ENCODE results near the gene SIDT2.

SIDT2 gene

GRCh38 chr11:117189941-117190544 is 11.5 kb downstream of the SIDT2 start:
- DNase-seq, result no peak

- no peak for DNase-seq
Observed at GRCh38 chr11:117191680-117192400, 13.3 kb downstream of the SIDT2 start.

GRCh38 chr11:117192401-117192875 is 13.9 kb downstream of the SIDT2 start:
- DNase-seq, result no peak

- no peak for DNase-seq
Observed at GRCh38 chr11:117193130-117194020, 14.8 kb downstream of the SIDT2 start.

- no peak for DNase-seq
Observed at GRCh38 chr11:117194267-117194666, 15.7 kb downstream of the SIDT2 start.

GRCh38 chr11:117195258-117195657 is 16.7 kb downstream of the SIDT2 start:
- DNase-seq, result no peak

- no peak for DNase-seq
Observed at GRCh38 chr11:117195761-117196160, 17.2 kb downstream of the SIDT2 start.

- no peak for DNase-seq
Observed at GRCh38 chr11:117197006-117197405, 18.5 kb downstream of the SIDT2 start.

- DNase-seq, result no peak
Observed at GRCh38 chr11:117197516-117198456, 19.2 kb downstream of the SIDT2 start.

GRCh38 chr11:117198613-117199012 is 20.1 kb downstream of the SIDT2 start:
- no peak for DNase-seq

GRCh38 chr11:117199053-117199915 is 20.7 kb downstream of the SIDT2 start, which contains the start of gene TAGLN:
Gene TAGLN, plus strand, starts transcription at chr11:117199370. Its CDS starts 3,644 bp downstream, at chr11:117203014.
- no peak for DNase-seq

- no peak for DNase-seq
Observed at GRCh38 chr11:117199916-117200812, 21.6 kb downstream of the SIDT2 start.

GRCh38 chr11:117200813-117201657 is 22.5 kb downstream of the SIDT2 start:
- DNase-seq, result no peak

GRCh38 chr11:117201658-117202305 is 23.2 kb downstream of the SIDT2 start:
- peak in 1 of 2 experiments; percentile 30 for DNase-seq

GRCh38 chr11:117202386-117203068 is 24.0 kb downstream of the SIDT2 start:
- peak in 1 of 2 experiments; percentile 29 for DNase-seq

GRCh38 chr11:117203069-117203407 is 24.5 kb downstream of the SIDT2 start:
- DNase-seq, result no peak

GRCh38 chr11:117204283-117205080 is 25.9 kb downstream of the SIDT2 start:
- no peak for DNase-seq
